AG09309 (cell line): ENCODE measurements around the gene POLR3E.

Source experiments
- DNase-seq: peaks from one replicate; pipeline ENCODE4 v3.0.0-alpha.2; 2010; ENCODE audit warnings: low read depth
- H3K4me3 ChIP-seq: 2 replicates; pipeline ENCODE4 v1.5.1; 2011; ENCODE audit warnings: mild to moderate bottlenecking, low read depth, low read length, moderate library complexity; ENCODE audit not compliant: control insufficient read depth
- CTCF ChIP-seq: IDR thresholded peaks from 2 replicates; pipeline ENCODE4 v1.5.1; 2011; ENCODE audit warnings: mild to moderate bottlenecking, low read depth, low read length, inconsistent platforms; ENCODE audit not compliant: insufficient read depth, control insufficient read depth; ENCODE audit errors: missing control alignments

POLR3E gene

GRCh38 chr16:22308824-22309520, 11.8 kb downstream of the POLR3E start:
- H3K4me3 ChIP-seq = no peak overlapping the region
- TF ChIP-seq CTCF = no peak
- no peak for DNase-seq

DNA sequence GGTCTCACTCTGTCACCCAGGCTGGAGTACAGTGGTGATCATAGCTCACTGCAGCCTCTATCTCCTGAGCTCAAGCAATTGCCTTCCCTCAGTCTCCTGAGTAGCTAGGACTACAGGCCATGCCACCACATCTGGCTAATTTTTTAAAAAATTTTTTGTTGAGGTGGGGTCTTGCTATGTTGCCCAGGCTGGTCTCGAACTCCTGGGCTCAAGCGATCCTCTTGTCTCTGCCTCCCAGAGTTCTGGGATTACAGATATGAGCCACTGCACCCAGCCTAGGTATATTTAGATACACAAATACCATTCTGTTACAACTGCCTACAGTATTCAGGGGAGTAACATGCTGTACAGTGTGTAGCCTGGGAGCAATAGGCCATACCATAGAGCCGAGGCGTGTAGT, 14.3 kb downstream of the POLR3E start:
- H3K4me3 ChIP-seq = no peak overlapping the region
- TF ChIP-seq CTCF = no peak
- DNase-seq = no peak

GRCh38 chr16:22312897-22313781, 15.9 kb downstream of the POLR3E start:
- DNase-seq = no peak
- no peak for TF ChIP-seq CTCF
- no peak overlapping the region for H3K4me3 ChIP-seq

GRCh38 chr16:22313876-22314470, 16.8 kb downstream of the POLR3E start:
- no peak for TF ChIP-seq CTCF
- no peak overlapping the region for H3K4me3 ChIP-seq
- no peak for DNase-seq

GRCh38 chr16:22314661-22315626, 17.7 kb downstream of the POLR3E start:
- DNase-seq = no peak
- no peak overlapping the region for H3K4me3 ChIP-seq
- no peak for TF ChIP-seq CTCF

DNA sequence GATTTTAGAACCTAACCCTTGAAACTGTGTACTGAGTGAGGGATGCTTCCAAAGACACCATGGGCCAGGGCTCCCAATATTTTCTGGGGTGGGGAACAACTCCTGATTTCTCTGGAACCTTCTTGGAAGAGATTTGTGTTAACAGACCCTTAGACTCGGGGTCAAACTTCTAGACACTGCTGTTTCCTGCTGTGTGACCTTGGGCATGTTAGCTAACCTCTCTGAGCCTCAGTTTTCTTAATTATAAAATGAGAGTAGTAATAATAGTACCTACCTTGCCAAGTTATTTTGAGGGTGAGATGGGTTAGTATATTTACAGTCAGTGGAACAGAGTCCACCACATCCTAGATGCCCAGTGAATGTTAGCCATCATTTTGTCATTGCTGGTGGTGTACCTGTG, 18.8 kb downstream of the POLR3E start:
- DNase-seq = no peak
- no peak for TF ChIP-seq CTCF
- no peak overlapping the region for H3K4me3 ChIP-seq
